Activated CD4-positive, alpha-beta T cell treated with anti-CD3 and anti-CD28 coated beads for 36 hours (primary cell): ENCODE measurements around the gene RAB36. TPM values are rescaled to one million over a fixed set of nuclear protein-coding genes. Genes with fewer than 3 reads are reported as not detected.
"Not testable (repeated sequence)": the region's sequence is repeated elsewhere in the genome, so short reads cannot be mapped to it uniquely, and the experiment has no call there.

Experiments
- ATAC-seq: fragments of 200-7000 bp; cut with Tn5 transposase; one replicate; pipeline ENCODE4 v1.10.0; 2021; ENCODE audit warnings: mild to moderate bottlenecking, moderate library complexity
- CTCF ChIA-PET: fragments of 350-600 bp; sonication (Branson Sonifier 250); formaldehyde crosslinking; loops from one replicate; lab custom pipeline; 2021; ENCODE audit warnings: antibody characterized with exemption; lab: Charles Lee
- POLR2A ChIA-PET: fragments of 350-600 bp; sonication (Branson Sonifier 250); formaldehyde crosslinking; loops from one replicate; lab custom pipeline; 2021; ENCODE audit warnings: antibody characterized with exemption, inconsistent platforms; lab: Charles Lee
- DNase-seq: peaks from one replicate; pipeline ENCODE4 v3.0.0-alpha.2; 2020
- H3K27ac Mint-ChIP-seq: one replicate; pipeline ENCODE4 v1.8.0; 2021; ENCODE audit warnings: mixed read lengths
- H3K27me3 Mint-ChIP-seq: one replicate; pipeline ENCODE4 v1.8.0; 2021; ENCODE audit warnings: mixed read lengths
- H3K36me3 Mint-ChIP-seq: one replicate; pipeline ENCODE4 v1.8.0; 2021; ENCODE audit warnings: low read depth, mixed read lengths
- H3K4me1 Mint-ChIP-seq: one replicate; pipeline ENCODE4 v1.8.0; 2021; ENCODE audit warnings: mixed read lengths
- H3K4me3 Mint-ChIP-seq: one replicate; pipeline ENCODE4 v1.8.0; 2021; ENCODE audit warnings: mild to moderate bottlenecking, moderate library complexity, mixed read lengths
- H3K9me3 Mint-ChIP-seq: one replicate; pipeline ENCODE4 v1.8.0; 2021; ENCODE audit warnings: low read depth, mixed read lengths
- intact Hi-C, 2 experiments: fragments of 100-400 bp; cut with DNase I in 1 of 2; cut with micrococcal nuclease in 1 of 2; formaldehyde crosslinking; loops; one replicate each; pipeline versions ENCODE4 v1.14.2 to v1.15.1; 2022 to 2024; cut with DNase I, micrococcal nuclease
- total RNA-seq, 2 experiments: library from RNA; stranded (reverse); gene quantifications; one replicate each; pipeline ENCODE4 v1.2.3, GENCODE V29; 2021

The RAB36 gene
- total RNA-seq, 2 experiments from 2014 or later: 0.35 to 0.50 TPM

- H3K27ac Mint-ChIP-seq: no peak overlapping the region
- ChIA-PET CTCF (interaction anchor here (0.6 to 9.8 kb wide), 4 partner anchors 13 to 658 kb away, joined by 3 to 118 read pairs (median 3); partner anchors contain the start of gene RAB36), POLR2A (no interaction called here)
- DNase-seq (no peak), ATAC-seq (no peak)
- no peaks in the 10 kb centered on the region for H3K27me3 Mint-ChIP-seq
- no peaks in the 10 kb centered on the region for H3K9me3 Mint-ChIP-seq
- no peaks in the 10 kb centered on the region for H3K36me3 Mint-ChIP-seq
- H3K4me1 Mint-ChIP-seq: no peaks in the 10 kb centered on the region
- intact Hi-C loops: no loop called here
- no peak overlapping the region for H3K4me3 Mint-ChIP-seq
Observed at GRCh38 chr22:23131931-23132330, 13.3 kb upstream of the RAB36 start.

- Mint-ChIP-seq H3K27me3 (no peaks in the 10 kb centered on the region), H3K36me3 (no peaks in the 10 kb centered on the region), H3K27ac (no peak overlapping the region), H3K9me3 (no peaks in the 10 kb centered on the region), H3K4me3 (no peak overlapping the region), H3K4me1 (peaks cover 6% of the 10 kb centered on the region)
- no peak for ATAC-seq
- ChIA-PET POLR2A (interaction anchor here (0.6 kb wide), 1 partner anchor 16 kb away, joined by 3 read pairs; no protein-coding TSS in a partner anchor), CTCF (interaction anchor here (0.6 to 9.8 kb wide), 3 partner anchors 17 to 657 kb away, joined by 3 to 118 read pairs (median 3); no protein-coding TSS in a partner anchor)
- no peak for DNase-seq
- intact Hi-C loops: no loop called here
Observed at GRCh38 chr22:23132376-23133091, 12.7 kb upstream of the RAB36 start.

DNA sequence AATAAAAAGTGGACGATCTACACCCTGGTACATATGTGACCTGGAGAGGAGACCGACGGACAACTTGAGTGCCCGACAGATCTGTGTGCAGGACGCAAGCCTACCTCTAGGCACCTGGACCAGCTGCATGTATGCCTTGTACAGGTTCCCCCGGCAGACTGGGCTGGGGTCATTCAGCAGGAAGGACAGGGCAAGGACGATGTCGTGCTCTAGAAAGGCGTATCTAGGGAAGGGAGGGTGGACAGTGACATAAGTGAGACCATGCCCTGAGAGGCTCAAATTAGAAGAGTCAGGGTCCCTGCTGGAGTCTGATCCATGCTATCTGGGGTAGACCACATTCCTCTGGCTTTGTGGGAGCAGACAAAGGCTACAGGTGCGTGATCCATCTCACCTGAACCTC is 11.4 kb upstream of the RAB36 start:
- Mint-ChIP-seq H3K4me1 (peaks cover 19% of the 10 kb centered on the region), H3K4me3 (no peak overlapping the region), H3K9me3 (no peaks in the 10 kb centered on the region), H3K27me3 (no peaks in the 10 kb centered on the region), H3K36me3 (no peaks in the 10 kb centered on the region), H3K27ac (no peak overlapping the region)
- intact Hi-C loops: no loop called here
- CTCF ChIA-PET: interaction anchor here (1.1 to 9.8 kb wide), 2 partner anchors 14 to 176 kb away, joined by 5 to 118 read pairs; no protein-coding TSS in a partner anchor
- DNase-seq (no peak), ATAC-seq (no peak)
- POLR2A ChIA-PET: no interaction called here

DNA sequence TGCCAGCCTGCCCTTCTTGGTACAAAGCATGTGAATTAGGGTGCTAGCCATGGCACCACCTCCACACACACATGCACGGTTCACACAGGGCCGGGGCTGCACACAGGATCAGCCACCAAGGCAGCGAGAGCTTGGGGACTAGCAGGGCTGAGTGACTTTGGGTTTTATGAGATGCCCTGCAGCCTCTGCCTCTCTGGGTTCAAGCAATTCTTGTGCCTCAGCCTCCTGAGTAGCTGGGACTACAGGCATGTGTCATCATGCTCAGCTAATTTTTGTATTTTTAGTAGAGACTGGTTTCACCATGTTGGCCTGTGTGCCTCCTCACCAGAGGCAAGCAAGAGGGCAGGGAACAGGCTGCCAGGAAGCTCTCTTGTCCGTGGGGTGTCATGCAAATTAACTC is 8.3 kb upstream of the RAB36 start:
- ATAC-seq, H3K4me3 Mint-ChIP-seq, POLR2A ChIA-PET, intact Hi-C loops, DNase-seq, H3K27me3 Mint-ChIP-seq, H3K27ac Mint-ChIP-seq, H3K9me3 Mint-ChIP-seq, H3K36me3 Mint-ChIP-seq: not testable (repeated sequence)
- peaks cover 38% of the 10 kb centered on the region for H3K4me1 Mint-ChIP-seq
- CTCF ChIA-PET: interaction anchor here (1.3 to 3.4 kb wide), 3 partner anchors 8 to 179 kb away, joined by 3 to 16 read pairs (median 5); no protein-coding TSS in a partner anchor

- H3K36me3 Mint-ChIP-seq: no peaks in the 10 kb centered on the region
- H3K4me1 Mint-ChIP-seq: peaks cover 43% of the 10 kb centered on the region
- H3K4me3 Mint-ChIP-seq: no peak overlapping the region
- ATAC-seq (no peak), DNase-seq (no peak)
- POLR2A ChIA-PET: no interaction called here
- CTCF ChIA-PET: interaction anchor here (1.3 to 3.4 kb wide), 3 partner anchors 8 to 179 kb away, joined by 3 to 16 read pairs (median 5); no protein-coding TSS in a partner anchor
- no peaks in the 10 kb centered on the region for H3K27me3 Mint-ChIP-seq
- intact Hi-C loops: no loop called here
- H3K27ac Mint-ChIP-seq: peak overlapping the region; percentile 87
- no peaks in the 10 kb centered on the region for H3K9me3 Mint-ChIP-seq
Observed at GRCh38 chr22:23137468-23137867, 7.8 kb upstream of the RAB36 start.

GRCh38 chr22:23137905-23138561 is 7.2 kb upstream of the RAB36 start:
- ChIA-PET POLR2A (interaction anchor here (0.6 kb wide), 1 partner anchor 247 kb away, joined by 6 read pairs; no protein-coding TSS in a partner anchor), CTCF (interaction anchor here (0.6 to 3.4 kb wide), 5 partner anchors 9 to 180 kb away, joined by 3 to 16 read pairs (median 3); no protein-coding TSS in a partner anchor)
- ATAC-seq (peak; percentile 7), DNase-seq (peak; percentile 42)
- Mint-ChIP-seq H3K36me3 (no peaks in the 10 kb centered on the region), H3K9me3 (no peaks in the 10 kb centered on the region), H3K27me3 (no peaks in the 10 kb centered on the region), H3K27ac (peak overlapping the region; percentile 87), H3K4me3 (no peak overlapping the region), H3K4me1 (peaks cover 47% of the 10 kb centered on the region)
- intact Hi-C loops: no loop called here

- Mint-ChIP-seq H3K27ac (peak overlapping the region; percentile 87), H3K9me3 (no peaks in the 10 kb centered on the region), H3K4me3 (no peak overlapping the region), H3K27me3 (no peaks in the 10 kb centered on the region), H3K4me1 (peaks cover 52% of the 10 kb centered on the region), H3K36me3 (no peaks in the 10 kb centered on the region)
- no peak for ATAC-seq
- CTCF ChIA-PET: interaction anchor here (0.6 to 3.4 kb wide), 6 partner anchors 11 to 192 kb away, joined by 3 to 16 read pairs (median 3); no protein-coding TSS in a partner anchor
- DNase-seq: no peak
- POLR2A ChIA-PET: interaction anchor here (0.6 kb wide), 1 partner anchor 248 kb away, joined by 6 read pairs; no protein-coding TSS in a partner anchor
- intact Hi-C loops: no loop called here
Observed at GRCh38 chr22:23138584-23139435, 6.5 kb upstream of the RAB36 start.

- H3K4me3 Mint-ChIP-seq: no peak overlapping the region
- no peak for DNase-seq
- no peak for ATAC-seq
- no peaks in the 10 kb centered on the region for H3K27me3 Mint-ChIP-seq
- no peak overlapping the region for H3K27ac Mint-ChIP-seq
- H3K9me3 Mint-ChIP-seq: no peaks in the 10 kb centered on the region
- intact Hi-C loops: loop anchor here (5.0 kb wide), 2 partner anchors 77 to 567 kb away; no protein-coding TSS in a partner anchor
- CTCF ChIA-PET: interaction anchor here (0.6 to 1.1 kb wide), 5 partner anchors 38 to 150 kb away, joined by 3 to 5 read pairs (median 3); no protein-coding TSS in a partner anchor
- POLR2A ChIA-PET: no interaction called here
- peaks cover 61% of the 10 kb centered on the region for H3K4me1 Mint-ChIP-seq
- H3K36me3 Mint-ChIP-seq: no peaks in the 10 kb centered on the region
Observed at GRCh38 chr22:23140385-23140784, 4.9 kb upstream of the RAB36 start.

GRCh38 chr22:23142546-23143105 is 2.7 kb upstream of the RAB36 start:
- POLR2A ChIA-PET: interaction anchor here (0.7 kb wide), 1 partner anchor 100 kb away, joined by 3 read pairs; no protein-coding TSS in a partner anchor
- peak overlapping the region; percentile 77 for H3K27ac Mint-ChIP-seq

DNA sequence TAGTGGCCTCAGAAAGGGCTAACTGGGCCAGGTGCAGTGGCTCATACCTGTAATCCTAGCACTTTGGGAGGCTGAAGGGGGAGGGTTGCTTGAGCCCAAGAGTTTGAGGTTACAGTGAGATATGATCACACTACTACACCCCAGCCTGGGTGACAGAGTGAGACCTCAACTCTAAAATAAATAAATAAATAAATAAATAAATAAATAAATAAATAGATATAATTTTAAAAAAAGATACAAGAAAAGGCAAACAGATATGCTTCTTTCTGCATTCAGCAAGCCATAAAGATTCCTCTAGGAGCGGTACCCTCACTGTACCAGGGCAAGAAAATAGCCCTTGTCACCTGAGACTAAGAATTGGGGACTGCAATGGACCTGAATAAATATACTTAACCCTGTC is 2.2 kb upstream of the RAB36 start:
- H3K36me3 Mint-ChIP-seq: no peaks in the 10 kb centered on the region
- intact Hi-C loops: loop anchor here (2.0 to 5.0 kb wide), 3 partner anchors 24 to 564 kb away; no protein-coding TSS in a partner anchor
- CTCF ChIA-PET: interaction anchor here (1.2 kb wide), 1 partner anchor 30 kb away, joined by 3 read pairs; no protein-coding TSS in a partner anchor
- ATAC-seq: no peak
- no peaks in the 10 kb centered on the region for H3K9me3 Mint-ChIP-seq
- DNase-seq: no peak
- H3K4me1 Mint-ChIP-seq: peaks cover 52% of the 10 kb centered on the region
- no peak overlapping the region for H3K27ac Mint-ChIP-seq
- H3K27me3 Mint-ChIP-seq: no peaks in the 10 kb centered on the region
- H3K4me3 Mint-ChIP-seq: no peak overlapping the region
- POLR2A ChIA-PET: no interaction called here

More at GRCh38 chr22:23142546-23143105, 2.7 kb upstream of the RAB36 start:
- intact Hi-C loops: loop anchor here (1.0 to 5.0 kb wide), 7 partner anchors 24 to 565 kb away; partner anchors contain the start of genes BCR (in 1 of the 2) and GNAZ (in 1 of the 2)
- Mint-ChIP-seq H3K36me3 (no peaks in the 10 kb centered on the region), H3K27me3 (no peaks in the 10 kb centered on the region), H3K4me3 (peak overlapping the region; percentile 63), H3K4me1 (peaks cover 57% of the 10 kb centered on the region), H3K9me3 (no peaks in the 10 kb centered on the region)
- no peak for DNase-seq
- CTCF ChIA-PET: interaction anchor here (0.6 to 0.7 kb wide), 2 partner anchors 136 to 140 kb away, joined by 3 read pairs; no protein-coding TSS in a partner anchor
- no peak for ATAC-seq
